ENCODE data around the gene PRKAG2. TPM values are rescaled to one million over a fixed set of nuclear protein-coding genes. Genes with fewer than 3 reads are reported as not detected.

The PRKAG2 gene
- total and polyA plus RNA-seq, 9 donors = 9.3 to 37.7 (median 22.6) TPM

DNA sequence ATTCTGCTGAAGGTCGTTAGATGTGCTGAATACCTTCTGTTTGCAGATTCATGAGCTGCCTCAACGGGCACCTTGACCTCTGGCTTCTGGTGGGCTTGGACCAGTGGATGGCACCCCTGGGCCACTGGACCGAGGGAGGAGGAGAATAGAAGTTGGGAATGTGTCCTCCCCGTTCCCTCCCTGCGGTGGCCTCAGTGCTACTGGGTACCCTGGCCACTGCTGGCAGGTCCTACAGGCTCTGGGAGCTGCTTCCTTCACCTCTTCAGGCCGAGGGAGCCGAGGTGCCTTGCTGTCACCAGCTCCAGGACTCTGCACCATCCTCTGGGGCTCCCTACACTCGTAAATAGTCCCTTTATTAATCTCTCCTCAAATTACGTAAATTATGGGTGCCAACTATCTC, 47.1 kb upstream of the PRKAG2 start:
- no peak overlapping the region for H3K27ac ChIP-seq
- 83 to 87% (median 85%) methylated on average over 9 of the region's 9 CpGs for WGBS, 3 donors
- no peaks in the 10 kb centered on the region for H3K27me3 ChIP-seq
- no peaks in the 10 kb centered on the region for H3K4me1 ChIP-seq (ENCODE audit: insufficient read depth)
- no peak overlapping the region for H3K4me3 ChIP-seq
- no peaks in the 10 kb centered on the region for H3K9me3 ChIP-seq
- no peaks in the 10 kb centered on the region for H3K36me3 ChIP-seq
- TF ChIP-seq POLR2A (IDR thresholded peaks at IDR 0.05) (no peak), EP300 (IDR thresholded peaks at IDR 0.05) (no peak)
- TF ChIP-seq, protein P1, sequence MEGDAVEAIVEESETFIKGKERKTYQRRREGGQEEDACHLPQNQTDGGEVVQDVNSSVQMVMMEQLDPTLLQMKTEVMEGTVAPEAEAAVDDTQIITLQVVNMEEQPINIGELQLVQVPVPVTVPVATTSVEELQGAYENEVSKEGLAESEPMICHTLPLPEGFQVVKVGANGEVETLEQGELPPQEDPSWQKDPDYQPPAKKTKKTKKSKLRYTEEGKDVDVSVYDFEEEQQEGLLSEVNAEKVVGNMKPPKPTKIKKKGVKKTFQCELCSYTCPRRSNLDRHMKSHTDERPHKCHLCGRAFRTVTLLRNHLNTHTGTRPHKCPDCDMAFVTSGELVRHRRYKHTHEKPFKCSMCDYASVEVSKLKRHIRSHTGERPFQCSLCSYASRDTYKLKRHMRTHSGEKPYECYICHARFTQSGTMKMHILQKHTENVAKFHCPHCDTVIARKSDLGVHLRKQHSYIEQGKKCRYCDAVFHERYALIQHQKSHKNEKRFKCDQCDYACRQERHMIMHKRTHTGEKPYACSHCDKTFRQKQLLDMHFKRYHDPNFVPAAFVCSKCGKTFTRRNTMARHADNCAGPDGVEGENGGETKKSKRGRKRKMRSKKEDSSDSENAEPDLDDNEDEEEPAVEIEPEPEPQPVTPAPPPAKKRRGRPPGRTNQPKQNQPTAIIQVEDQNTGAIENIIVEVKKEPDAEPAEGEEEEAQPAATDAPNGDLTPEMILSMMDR (IDR thresholded peaks at IDR 0.05) = no peak
- intact Hi-C loops (cut with DNase I) = no loop called here
- no peak for DNase-seq

GRCh38 chr7:151923097-151923876, 46.4 kb upstream of the PRKAG2 start:
- no peak for DNase-seq
- Histone ChIP-seq H3K9me3 (no peaks in the 10 kb centered on the region), H3K27ac (no peak overlapping the region), H3K36me3 (no peaks in the 10 kb centered on the region), H3K4me3 (no peak overlapping the region), H3K27me3 (no peaks in the 10 kb centered on the region), H3K4me1 (ENCODE audit: insufficient read depth) (no peaks in the 10 kb centered on the region)
- no peak for TF ChIP-seq EP300 (IDR thresholded peaks at IDR 0.05)
- no peak for TF ChIP-seq POLR2A (IDR thresholded peaks at IDR 0.05)
- TF ChIP-seq, protein P1 (IDR thresholded peaks at IDR 0.05) = no peak
- WGBS, 3 donors = 75 to 81% (median 77%) methylated on average over 16 of the region's 16 CpGs
- intact Hi-C loops (cut with DNase I) = no loop called here

GRCh38 chr7:151921451-151921850, 44.5 kb upstream of the PRKAG2 start:
- DNase-seq = no peak
- intact Hi-C loops (cut with DNase I) = no loop called here
- Histone ChIP-seq H3K27ac (no peak overlapping the region), H3K4me1 (ENCODE audit: insufficient read depth) (no peaks in the 10 kb centered on the region), H3K4me3 (no peak overlapping the region), H3K36me3 (no peaks in the 10 kb centered on the region), H3K27me3 (no peaks in the 10 kb centered on the region), H3K9me3 (no peaks in the 10 kb centered on the region)
- WGBS, 3 donors = 91% methylated on average over 13 of the region's 13 CpGs
- TF ChIP-seq EP300 (IDR thresholded peaks at IDR 0.05) (no peak), POLR2A (IDR thresholded peaks at IDR 0.05) (no peak)
- TF ChIP-seq, protein P1 (IDR thresholded peaks at IDR 0.05) = no peak

- Histone ChIP-seq H3K9me3 (peaks cover 0 to under 1% of the 10 kb centered on the region in 2 donors), H3K4me1 (ENCODE audit: insufficient read depth) (no peaks in the 10 kb centered on the region), H3K27ac (no peak overlapping the region), H3K4me3 (no peak overlapping the region), H3K27me3 (no peaks in the 10 kb centered on the region), H3K36me3 (no peaks in the 10 kb centered on the region)
- TF ChIP-seq POLR2A (IDR thresholded peaks at IDR 0.05) = no peak
- TF ChIP-seq EP300 (IDR thresholded peaks at IDR 0.05) = no peak
- 91 to 94% (median 92%) methylated on average over 1 of the region's 1 CpG for WGBS, 3 donors
- intact Hi-C loops (cut with DNase I) = no loop called here
- DNase-seq = no peak
These were observed 43.6 kb upstream of the PRKAG2 start for GRCh38 chr7:151920488-151920887.

DNA sequence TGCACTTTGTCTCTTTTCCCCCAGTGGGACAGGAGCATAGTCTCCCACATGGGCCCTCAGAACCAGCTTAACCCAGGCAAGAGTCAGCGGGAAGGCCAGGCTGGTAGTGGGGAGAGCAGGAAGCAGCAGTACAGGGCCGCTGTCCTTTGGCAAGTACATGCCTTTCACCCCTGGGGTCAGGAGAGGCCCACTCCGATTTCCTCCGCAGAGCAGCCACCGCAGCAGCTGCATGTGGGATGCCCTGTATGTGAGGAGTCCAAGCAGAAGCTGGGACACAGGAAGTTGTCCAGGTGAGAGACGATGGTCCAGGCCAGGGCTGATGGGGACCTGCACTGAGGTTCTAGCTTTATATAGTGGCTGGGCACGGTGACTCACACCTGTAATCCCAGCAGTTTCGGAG, 42.7 kb upstream of the PRKAG2 start:
- Histone ChIP-seq H3K27ac (no peak overlapping the region), H3K9me3 (peaks cover 0 to 3% of the 10 kb centered on the region in 2 donors), H3K4me1 (ENCODE audit: insufficient read depth) (no peaks in the 10 kb centered on the region), H3K4me3 (no peak overlapping the region), H3K27me3 (no peaks in the 10 kb centered on the region), H3K36me3 (no peaks in the 10 kb centered on the region)
- TF ChIP-seq, protein P1 (IDR thresholded peaks at IDR 0.05) = no peak
- no peak for DNase-seq
- intact Hi-C loops (cut with DNase I) = no loop called here
- WGBS, 3 donors = 76 to 87% (median 77%) methylated on average over 8 of the region's 8 CpGs
